Measurements from ENCODE around the gene RTEL1.

The RTEL1 gene

GRCh38 chr20:63697868-63698545 lies 39.9 kb downstream of the RTEL1 start:
- DNase-seq (ENCODE audit: low read depth in 1 of 2, low spot score in 1 of 2): no peak

GRCh38 chr20:63698739-63699465 lies 40.8 kb downstream of the RTEL1 start:
- DNase-seq (ENCODE audit: low read depth in 1 of 2, low spot score in 1 of 2): peak in 1 of 2 donors; percentile 38

GRCh38 chr20:63699466-63700198 lies 41.5 kb downstream of the RTEL1 start:
- no peak for DNase-seq (ENCODE audit: low read depth in 1 of 2, low spot score in 1 of 2)

GRCh38 chr20:63700199-63701050 lies 42.3 kb downstream of the RTEL1 start:
- no peak for DNase-seq (ENCODE audit: low read depth in 1 of 2, low spot score in 1 of 2)

GRCh38 chr20:63701051-63701328 lies 42.9 kb downstream of the RTEL1 start:
- DNase-seq (ENCODE audit: low read depth in 1 of 2, low spot score in 1 of 2): no peak

- no peak for DNase-seq (ENCODE audit: low read depth in 1 of 2, low spot score in 1 of 2)
These were observed 43.4 kb downstream of the RTEL1 start for GRCh38 chr20:63701329-63702035.

- DNase-seq (ENCODE audit: low read depth in 1 of 2, low spot score in 1 of 2): no peak
These were observed 44.0 kb downstream of the RTEL1 start for GRCh38 chr20:63702036-63702665.

- DNase-seq (ENCODE audit: low read depth in 1 of 2, low spot score in 1 of 2): no peak
These were observed 44.8 kb downstream of the RTEL1 start for GRCh38 chr20:63702751-63703470.

GRCh38 chr20:63703471-63703975 lies 45.4 kb downstream of the RTEL1 start:
- no peak for DNase-seq (ENCODE audit: low read depth in 1 of 2, low spot score in 1 of 2)

GRCh38 chr20:63703976-63704748 lies 46.0 kb downstream of the RTEL1 start:
- DNase-seq (ENCODE audit: low read depth in 1 of 2, low spot score in 1 of 2): no peak

- no peak for DNase-seq (ENCODE audit: low read depth in 1 of 2, low spot score in 1 of 2)
These were observed 46.6 kb downstream of the RTEL1 start for GRCh38 chr20:63704749-63705117.

- no peak for DNase-seq (ENCODE audit: low read depth in 1 of 2, low spot score in 1 of 2)
These were observed 47.3 kb downstream of the RTEL1 start for GRCh38 chr20:63705232-63706026.

GRCh38 chr20:63706027-63706695 lies 48.0 kb downstream of the RTEL1 start:
- no peak for DNase-seq (ENCODE audit: low read depth in 1 of 2, low spot score in 1 of 2)

GRCh38 chr20:63706852-63707557 lies 48.9 kb downstream of the RTEL1 start:
- DNase-seq (ENCODE audit: low read depth in 1 of 2, low spot score in 1 of 2): peak in 1 of 2 donors; percentile 43

- peak; percentile 69 to 86 for DNase-seq (ENCODE audit: low read depth in 1 of 2, low spot score in 1 of 2)
These were observed 49.6 kb downstream of the RTEL1 start, which contains the start of the genes ARFRP1 and ZGPAT for GRCh38 chr20:63707558-63708300. Gene ARFRP1 (minus strand): TSS chr20:63707976. CDS start chr20:63707091, 885 bp downstream. Gene ZGPAT (plus strand): TSS chr20:63708039. CDS start chr20:63708581, 542 bp downstream.

Measured in activated T-helper 1 cell treated with anti-CD3 and anti-CD28 coated beads, Interleukin-2, amount 50 U/mL, for 16 hours (primary cell).